HepG2 (cell line): ENCODE measurements around the gene TMCO2. TPM values are rescaled to one million over a fixed set of nuclear protein-coding genes. Genes with fewer than 3 reads are reported as not detected.

Source experiments
- ATAC-seq: fragments of 200-7000 bp; cut with Tn5 transposase; 3 replicates; pipeline ENCODE4 v1.9.1; 2020; ENCODE audit warnings: mild to moderate bottlenecking, moderate library complexity
- BruUV-seq: library from RNA; stranded (reverse); fragments of 400-500 nt; replicated peaks from 2 replicates; lab custom pipeline; 2021; lab: Mats Ljungman, UMichigan
- CTCF ChIA-PET: fragments of 300-600 bp; formaldehyde crosslinking; extraction: SDS; loops from one replicate; lab custom pipeline; 2021; ENCODE audit warnings: low total read pairs, inconsistent platforms, low intra/inter-chr PET ratio; lab: Yijun Ruan, JAX
- POLR2A ChIA-PET: fragments of 350-600 bp; sonication (Branson Sonifier 250); formaldehyde crosslinking; loops from one replicate; lab custom pipeline; 2020; ENCODE audit warnings: antibody characterized with exemption, inconsistent platforms; lab: Yijun Ruan, JAX
- DNase-seq: peaks from one replicate; pipeline ENCODE4 v3.0.0-alpha.2; 2015; ENCODE audit warnings: low spot score
- FAIRE-seq: peaks from 3 replicates; lab custom pipeline; 2011; peaks lifted over from hg19 to GRCh38; lab: Jason Lieb, UNC
- H2AFZ ChIP-seq: one replicate; pipeline ENCODE4 v1.6.1; 2011; ENCODE audit warnings: low read length, inconsistent platforms
- H3K27ac ChIP-seq: fragments of 300-600 bp; 3 replicates; pipeline ENCODE4 v1.8.0; 2011; ENCODE audit warnings: mixed run types, mild to moderate bottlenecking, mixed read lengths, low read length, inconsistent platforms; ENCODE audit not compliant: insufficient read depth; ENCODE audit errors: extremely low read length
- H3K27me3 ChIP-seq, 2 experiments: fragments of 200-600 bp in 1 of 2; 2 replicates in 1 of 2; 3 replicates in 1 of 2; pipeline versions ENCODE4 v1.6.0 to v1.8.0; 2011; ENCODE audit warnings: low read length in 2 of 2, mild to moderate bottlenecking in 2 of 2, moderate library complexity in 2 of 2, inconsistent platforms in 1 of 2; ENCODE audit not compliant: insufficient read depth in 2 of 2, control insufficient read depth in 1 of 2
- H3K36me3 ChIP-seq, 2 experiments: fragments of 200-600 bp in 1 of 2; replicated peaks in 1 of 2; 2 replicates in 1 of 2; 3 replicates in 1 of 2; pipeline versions ENCODE4 v1.5.1 to v1.8.0; 2011; ENCODE audit warnings: low read length in 2 of 2, inconsistent platforms in 1 of 2; ENCODE audit not compliant: insufficient read depth in 2 of 2, control insufficient read depth in 1 of 2
- H3K4me1 ChIP-seq: 2 replicates; pipeline ENCODE4 v1.5.1; 2012; ENCODE audit warnings: low read length, inconsistent platforms; ENCODE audit not compliant: insufficient read depth
- H3K4me2 ChIP-seq: 2 replicates; pipeline ENCODE4 v1.6.0; 2011; ENCODE audit warnings: low read depth, low read length, inconsistent platforms
- H3K4me3 ChIP-seq, 3 experiments: fragments of 200-600 bp in 1 of 3; sonication (generic), shearing (Covaris generic) in 1 of 3; replicated peaks in 1 of 3; 2 replicates each; pipeline ENCODE4 v1.5.1; 2011 to 2016; ENCODE audit warnings: low read length in 3 of 3, inconsistent platforms in 2 of 3, low read depth in 2 of 3, mild to moderate bottlenecking in 2 of 3, control low read depth in 1 of 3, mixed read lengths in 1 of 3; ENCODE audit not compliant: insufficient read depth in 1 of 3
- H3K79me2 ChIP-seq: one replicate; pipeline ENCODE4 v1.6.1; 2011; ENCODE audit warnings: low read length, inconsistent platforms; ENCODE audit not compliant: insufficient read depth
- H3K9ac ChIP-seq: 2 replicates; pipeline ENCODE4 v1.6.0; 2011; ENCODE audit warnings: mild to moderate bottlenecking, low read depth, low read length, inconsistent platforms; ENCODE audit not compliant: insufficient read depth
- H3K9me3 ChIP-seq: 2 replicates; pipeline ENCODE4 v1.5.1; 2012; ENCODE audit warnings: mild to moderate bottlenecking, low read length
- H4K20me1 ChIP-seq: 2 replicates; pipeline ENCODE4 v1.6.0; 2011; ENCODE audit warnings: inconsistent platforms, mild to moderate bottlenecking, low read length, moderate library complexity; ENCODE audit not compliant: insufficient read depth
- FOXA3 ChIP-seq: IDR thresholded peaks from 2 replicates; pipeline ENCODE4 v1.6.1; 2016; ENCODE audit warnings: missing genetic modification reagents, missing compliant biosample characterization
- GFI1 ChIP-seq: sonication (generic); formaldehyde crosslinking; IDR thresholded peaks from 2 replicates; pipeline ENCODE4 v1.5.0; 2020; ENCODE audit warnings: missing genetic modification reagents, mild to moderate bottlenecking, borderline replicate concordance
- NFKB2 ChIP-seq: sonication (generic); formaldehyde crosslinking; IDR thresholded peaks from 2 replicates; pipeline ENCODE4 v1.4.0; 2020; ENCODE audit warnings: missing genetic modification reagents, borderline replicate concordance
- PHF21A ChIP-seq: sonication (generic); formaldehyde crosslinking; IDR thresholded peaks from 2 replicates; pipeline ENCODE4 v1.5.0; 2020; ENCODE audit warnings: mild to moderate bottlenecking, missing genetic modification reagents
- SCMH1 ChIP-seq: sonication (generic); formaldehyde crosslinking; IDR thresholded peaks from 2 replicates; pipeline ENCODE4 v1.9.0; 2021; ENCODE audit warnings: missing genetic modification reagents, mild to moderate bottlenecking, borderline replicate concordance
- SOX6 ChIP-seq, 2 experiments: fragments of 450-650 bp in 1 of 2; sonication (generic) in 1 of 2; formaldehyde crosslinking in 1 of 2; IDR thresholded peaks; 2 replicates each; pipeline versions ENCODE4 v1.4.0 to v1.6.1; 2017 to 2020; ENCODE audit warnings: antibody characterized with exemption in 1 of 2, mild to moderate bottlenecking in 1 of 2, missing genetic modification reagents in 1 of 2
- TOE1 ChIP-seq: sonication (generic); formaldehyde crosslinking; IDR thresholded peaks from 2 replicates; pipeline ENCODE4 v1.4.0; 2020; ENCODE audit warnings: mild to moderate bottlenecking, missing genetic modification reagents
- ZEB1 ChIP-seq: IDR thresholded peaks from 2 replicates; pipeline ENCODE4 v1.6.1; 2012; ENCODE audit warnings: mild to moderate bottlenecking, low read depth, inconsistent platforms; ENCODE audit not compliant: insufficient replicate concordance
- ZNF468 ChIP-seq: sonication (generic); formaldehyde crosslinking; IDR thresholded peaks from 2 replicates; pipeline ENCODE4 v1.8.0; 2022; ENCODE audit warnings: mild to moderate bottlenecking, moderate library complexity, missing genetic modification reagents
- ZNF563 ChIP-seq: sonication (generic); formaldehyde crosslinking; IDR thresholded peaks from 2 replicates; pipeline ENCODE4 v1.8.0; 2022; ENCODE audit warnings: mild to moderate bottlenecking, moderate library complexity, missing genetic modification reagents
- ZNF569 ChIP-seq: sonication (generic); formaldehyde crosslinking; IDR thresholded peaks from 2 replicates; pipeline ENCODE4 v1.5.0; 2020; ENCODE audit warnings: mild to moderate bottlenecking, missing genetic modification reagents, moderate library complexity, borderline replicate concordance
- ZNF7 ChIP-seq: IDR thresholded peaks from 2 replicates; pipeline ENCODE4 v1.6.1; 2016; ENCODE audit warnings: missing biosample characterization, missing genetic modification reagents
- ZNF839 ChIP-seq: sonication (generic); formaldehyde crosslinking; IDR thresholded peaks from 2 replicates; pipeline ENCODE4 v1.4.0; 2020; ENCODE audit warnings: missing genetic modification reagents, mild to moderate bottlenecking, borderline replicate concordance
- WGBS: methylation state at CpG from one replicate; pipeline ENCODE4 v1.1.6; 2017; ENCODE audit warnings: low lambda C conversion rate; 5-methylcytosine and 5-hydroxymethylcytosine counted together
- in situ Hi-C: cut with HindIII; loops from 2 replicates; pipeline ENCODE4 v1.10.0; 2017; ENCODE audit warnings: low pct_unique_long_range_greater_than_20kb; ENCODE audit not compliant: extremely low pct_ligation_motif_present
- intact Hi-C: fragments of 100-400 bp; cut with micrococcal nuclease; formaldehyde crosslinking; loops from one replicate; pipeline ENCODE4 v1.10.0; 2022; ENCODE audit not compliant: unreplicated experiment
- polyA plus RNA-seq, 8 experiments: library from polyadenylated mRNA; depleted of rRNA in 3 of 8; stranded (reverse) in 7 of 8; unstranded in 1 of 8; fragments of >200 nt; fragmentation: Illumina TruSeq in 4 of 8; extraction: Trizol in 4 of 8; gene quantifications; 2 replicates each; pipeline versions ENCODE4 v1.2.1 to v1.2.3, GENCODE V29; 2011 to 2016; ENCODE audit warnings: low read depth in 4 of 8, missing spikeins in 1 of 8, mixed read lengths in 1 of 8; ENCODE audit not compliant: insufficient read depth in 1 of 8
- total RNA-seq, 5 experiments: library from RNA; depleted of rRNA; stranded (reverse); fragments of >200 nt; fragmentation: Illumina TruSeq; extraction: Trizol; gene quantifications; 2 replicates each; pipeline ENCODE4 v1.2.3, GENCODE V29; 2016; ENCODE audit warnings: low read depth in 1 of 5
- TF ChIP-seq, protein P1 (sequence below): IDR thresholded peaks from 2 replicates; pipeline ENCODE4 v1.6.1; 2016; ENCODE audit warnings: low read depth
- TF ChIP-seq, protein P2 (sequence below): sonication (generic); formaldehyde crosslinking; IDR thresholded peaks from 2 replicates; pipeline ENCODE4 v1.4.0; 2020; ENCODE audit warnings: missing genetic modification reagents, borderline replicate concordance
- TF ChIP-seq, protein P3 (sequence below): sonication (generic); formaldehyde crosslinking; IDR thresholded peaks from 2 replicates; pipeline ENCODE4 v1.5.1; 2020; ENCODE audit warnings: missing genetic modification reagents, mild to moderate bottlenecking, borderline replicate concordance

Gene TMCO2
- total and polyA plus RNA-seq, 2 of the 13 experiments (the other 11 are each of a cell fraction or from before 2014, with no cell fraction given) = not detected

DNA sequence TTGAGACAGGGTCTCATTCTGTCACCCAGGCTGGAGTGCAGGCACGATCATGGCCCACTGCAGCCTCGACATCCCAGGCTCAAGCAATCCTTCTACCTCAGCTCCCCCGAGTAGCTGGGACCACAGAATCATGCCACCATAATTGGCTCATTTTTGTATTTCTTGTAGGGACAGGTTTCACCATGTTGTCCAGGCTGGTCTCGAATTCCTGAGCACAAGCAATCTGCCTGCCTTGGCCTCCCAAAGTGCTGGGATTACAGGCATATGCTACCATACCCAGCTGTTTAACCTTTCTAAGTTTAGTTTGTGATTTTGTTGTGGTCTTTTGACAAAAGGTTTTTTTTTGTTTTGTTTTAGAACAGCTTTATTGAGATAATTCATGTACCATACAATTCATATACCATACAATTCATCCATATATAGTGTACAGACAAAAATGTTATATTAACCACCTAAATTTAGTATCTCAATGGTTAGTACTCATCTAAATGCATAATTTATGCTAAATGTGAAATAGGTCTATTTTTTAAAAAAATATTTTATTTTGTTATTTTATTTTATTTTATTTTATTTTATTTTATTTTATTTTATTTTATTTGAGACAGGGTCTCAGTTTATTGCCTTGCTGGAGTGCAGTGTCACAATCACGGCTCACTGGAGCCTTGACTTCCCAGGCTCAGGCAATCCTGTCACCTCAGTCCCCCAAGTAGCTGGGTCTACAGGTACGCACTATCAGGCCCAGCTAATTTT lies 19.2 kb downstream of the TMCO2 start (continued):
- TF ChIP-seq, protein P1, sequence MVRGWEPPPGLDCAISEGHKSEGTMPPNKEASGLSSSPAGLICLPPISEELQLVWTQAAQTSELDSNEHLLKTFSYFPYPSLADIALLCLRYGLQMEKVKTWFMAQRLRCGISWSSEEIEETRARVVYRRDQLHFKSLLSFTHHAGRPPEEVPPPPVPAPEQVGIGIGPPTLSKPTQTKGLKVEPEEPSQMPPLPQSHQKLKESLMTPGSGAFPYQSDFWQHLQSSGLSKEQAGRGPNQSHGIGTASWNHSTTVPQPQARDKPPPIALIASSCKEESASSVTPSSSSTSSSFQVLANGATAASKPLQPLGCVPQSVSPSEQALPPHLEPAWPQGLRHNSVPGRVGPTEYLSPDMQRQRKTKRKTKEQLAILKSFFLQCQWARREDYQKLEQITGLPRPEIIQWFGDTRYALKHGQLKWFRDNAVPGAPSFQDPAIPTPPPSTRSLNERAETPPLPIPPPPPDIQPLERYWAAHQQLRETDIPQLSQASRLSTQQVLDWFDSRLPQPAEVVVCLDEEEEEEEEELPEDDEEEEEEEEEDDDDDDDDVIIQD (CRISPR knock-in tag) = no peak
- TF ChIP-seq TOE1 (no peak), SCMH1 (CRISPR knock-in tag) (no peak), GFI1 (CRISPR knock-in tag) (no peak)
- TF ChIP-seq, protein P2, sequence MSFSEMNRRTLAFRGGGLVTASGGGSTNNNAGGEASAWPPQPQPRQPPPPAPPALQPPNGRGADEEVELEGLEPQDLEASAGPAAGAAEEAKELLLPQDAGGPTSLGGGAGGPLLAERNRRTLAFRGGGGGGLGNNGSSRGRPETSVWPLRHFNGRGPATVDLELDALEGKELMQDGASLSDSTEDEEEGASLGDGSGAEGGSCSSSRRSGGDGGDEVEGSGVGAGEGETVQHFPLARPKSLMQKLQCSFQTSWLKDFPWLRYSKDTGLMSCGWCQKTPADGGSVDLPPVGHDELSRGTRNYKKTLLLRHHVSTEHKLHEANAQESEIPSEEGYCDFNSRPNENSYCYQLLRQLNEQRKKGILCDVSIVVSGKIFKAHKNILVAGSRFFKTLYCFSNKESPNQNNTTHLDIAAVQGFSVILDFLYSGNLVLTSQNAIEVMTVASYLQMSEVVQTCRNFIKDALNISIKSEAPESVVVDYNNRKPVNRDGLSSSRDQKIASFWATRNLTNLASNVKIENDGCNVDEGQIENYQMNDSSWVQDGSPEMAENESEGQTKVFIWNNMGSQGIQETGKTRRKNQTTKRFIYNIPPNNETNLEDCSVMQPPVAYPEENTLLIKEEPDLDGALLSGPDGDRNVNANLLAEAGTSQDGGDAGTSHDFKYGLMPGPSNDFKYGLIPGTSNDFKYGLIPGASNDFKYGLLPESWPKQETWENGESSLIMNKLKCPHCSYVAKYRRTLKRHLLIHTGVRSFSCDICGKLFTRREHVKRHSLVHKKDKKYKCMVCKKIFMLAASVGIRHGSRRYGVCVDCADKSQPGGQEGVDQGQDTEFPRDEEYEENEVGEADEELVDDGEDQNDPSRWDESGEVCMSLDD = no peak
- TF ChIP-seq, protein P3, sequence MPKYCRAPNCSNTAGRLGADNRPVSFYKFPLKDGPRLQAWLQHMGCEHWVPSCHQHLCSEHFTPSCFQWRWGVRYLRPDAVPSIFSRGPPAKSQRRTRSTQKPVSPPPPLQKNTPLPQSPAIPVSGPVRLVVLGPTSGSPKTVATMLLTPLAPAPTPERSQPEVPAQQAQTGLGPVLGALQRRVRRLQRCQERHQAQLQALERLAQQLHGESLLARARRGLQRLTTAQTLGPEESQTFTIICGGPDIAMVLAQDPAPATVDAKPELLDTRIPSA (CRISPR knock-in tag) = no peak

DNA sequence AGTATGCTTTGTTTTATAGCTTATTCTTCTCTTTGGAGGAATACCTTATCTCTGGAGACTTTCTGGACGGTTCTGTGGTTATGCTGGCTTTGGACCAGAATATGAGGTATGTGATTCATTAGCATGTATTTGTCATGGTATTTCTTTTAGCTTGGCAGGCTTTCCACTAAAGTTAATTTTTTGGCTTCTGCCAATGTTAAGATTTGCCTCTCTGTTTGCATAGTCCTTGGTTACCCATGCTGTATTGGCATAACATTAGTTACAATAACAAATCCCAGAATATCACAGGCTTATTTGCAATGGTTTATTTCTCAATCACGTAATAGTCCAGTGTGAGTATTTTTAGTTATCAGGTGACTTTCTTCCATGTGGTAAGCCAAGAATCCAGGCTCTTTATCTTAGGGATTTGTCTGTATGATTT lies 20.0 kb downstream of the TMCO2 start:
- peaks cover 9% of the 10 kb centered on the region for H3K79me2 ChIP-seq
- POLR2A ChIA-PET = interaction anchor here (1.8 kb wide), 1 partner anchor 10 kb away, joined by 6 read pairs; the partner anchor contains the start of gene ZMPSTE24
- no peak for FAIRE-seq
- no TSS peak for BruUV-seq
- no peaks in the 10 kb centered on the region for H4K20me1 ChIP-seq
- DNase-seq = no peak
- H3K9me3 ChIP-seq = no peaks in the 10 kb centered on the region
- peaks cover 10 to 50% of the 10 kb centered on the region in 2 experiments; a peak in 4 of 5 replicates for H3K36me3 ChIP-seq
- in situ Hi-C loops = no loop called here
- intact Hi-C loops = no loop called here
- ATAC-seq = no peak
- 98% methylated on average over 2 of the region's 2 CpGs for WGBS
- no peak overlapping the region for H3K9ac ChIP-seq
- CTCF ChIA-PET = no interaction called here
- H2AFZ ChIP-seq = no peak overlapping the region
- H3K4me1 ChIP-seq = no peaks in the 10 kb centered on the region
- no peak overlapping the region for H3K4me3 ChIP-seq
- H3K4me2 ChIP-seq = no peak overlapping the region
- no peak overlapping the region for H3K27ac ChIP-seq
- no peaks in the 10 kb centered on the region for H3K27me3 ChIP-seq
- TF ChIP-seq SOX6 (IDR thresholded peaks at IDR 0.05) (no peak), SOX6 (CRISPR knock-in tag; IDR thresholded peaks at IDR 0.05) (no peak), ZNF7 (CRISPR knock-in tag) (no peak), NFKB2 (no peak), FOXA3 (CRISPR knock-in tag) (no peak), ZNF468 (CRISPR knock-in tag) (no peak), ZNF839 (CRISPR knock-in tag) (no peak), ZNF563 (no peak), ZNF569 (CRISPR knock-in tag) (no peak), PHF21A (CRISPR knock-in tag) (no peak), ZEB1 (no peak)
